Measurements from ENCODE around the gene ZGPAT.

DNA sequence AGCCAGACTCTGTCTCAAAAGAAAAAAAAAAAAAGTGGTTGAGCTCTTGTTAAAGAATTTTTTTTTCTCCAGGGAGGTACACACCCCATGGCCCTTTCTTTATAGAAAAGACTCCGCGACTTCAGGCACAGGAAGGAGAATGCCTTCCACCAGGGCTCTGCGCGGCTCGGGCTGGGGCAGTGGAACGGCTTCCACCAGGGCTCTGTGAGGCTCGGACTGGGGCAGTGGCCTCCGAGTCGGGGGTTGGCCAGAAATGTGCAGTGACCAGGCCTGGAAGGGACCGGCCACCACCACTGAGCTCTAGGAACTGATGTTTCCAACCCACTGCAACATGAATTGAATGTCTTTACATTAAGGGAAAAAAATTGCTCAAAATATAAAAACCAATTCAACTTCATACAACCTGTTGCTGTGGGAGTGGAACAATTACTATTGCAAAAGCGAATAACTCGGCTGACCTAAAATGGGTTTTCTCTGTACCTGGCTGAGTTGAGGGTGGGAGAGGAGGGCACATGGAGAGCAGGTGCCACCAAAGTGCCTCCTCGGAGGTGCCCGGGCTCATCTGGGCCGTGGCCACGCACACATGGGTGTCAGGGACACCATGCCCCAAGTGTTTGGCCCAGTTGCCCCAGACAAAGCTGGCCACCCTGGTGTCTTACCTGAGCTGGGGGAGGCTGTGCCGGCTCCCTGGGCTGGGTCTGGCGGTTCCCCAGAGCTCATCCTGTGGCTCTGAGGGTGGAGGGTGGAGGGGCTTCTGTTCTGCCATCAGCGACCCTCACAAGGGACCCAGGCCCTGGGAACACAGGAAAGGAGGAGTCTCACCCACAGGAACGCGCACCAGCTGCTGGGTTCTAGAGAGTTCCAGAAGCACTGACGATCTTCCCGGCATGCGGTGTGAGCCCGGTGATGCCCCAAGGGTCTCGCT, 61.0 kb downstream of the ZGPAT start:
- TF ChIP-seq, protein P1, sequence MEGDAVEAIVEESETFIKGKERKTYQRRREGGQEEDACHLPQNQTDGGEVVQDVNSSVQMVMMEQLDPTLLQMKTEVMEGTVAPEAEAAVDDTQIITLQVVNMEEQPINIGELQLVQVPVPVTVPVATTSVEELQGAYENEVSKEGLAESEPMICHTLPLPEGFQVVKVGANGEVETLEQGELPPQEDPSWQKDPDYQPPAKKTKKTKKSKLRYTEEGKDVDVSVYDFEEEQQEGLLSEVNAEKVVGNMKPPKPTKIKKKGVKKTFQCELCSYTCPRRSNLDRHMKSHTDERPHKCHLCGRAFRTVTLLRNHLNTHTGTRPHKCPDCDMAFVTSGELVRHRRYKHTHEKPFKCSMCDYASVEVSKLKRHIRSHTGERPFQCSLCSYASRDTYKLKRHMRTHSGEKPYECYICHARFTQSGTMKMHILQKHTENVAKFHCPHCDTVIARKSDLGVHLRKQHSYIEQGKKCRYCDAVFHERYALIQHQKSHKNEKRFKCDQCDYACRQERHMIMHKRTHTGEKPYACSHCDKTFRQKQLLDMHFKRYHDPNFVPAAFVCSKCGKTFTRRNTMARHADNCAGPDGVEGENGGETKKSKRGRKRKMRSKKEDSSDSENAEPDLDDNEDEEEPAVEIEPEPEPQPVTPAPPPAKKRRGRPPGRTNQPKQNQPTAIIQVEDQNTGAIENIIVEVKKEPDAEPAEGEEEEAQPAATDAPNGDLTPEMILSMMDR (conservative IDR thresholded peaks at IDR 0.05; ENCODE audit: low read depth, low read length) = no peak
- no peak for TF ChIP-seq EZH2 (IDR thresholded peaks at IDR 0.05; ENCODE audit: borderline replicate concordance, low read depth, low read length, poor library complexity, severe bottlenecking)
